HFF-Myc (cell line): ENCODE measurements around the gene DCTN5.

Experiments
- DNase-seq: peaks from one replicate; pipeline ENCODE4 v3.0.0-alpha.2; 2011; ENCODE audit warnings: low read depth; ENCODE audit errors: extremely low read depth
- H3K4me3 ChIP-seq: replicated peaks from 2 replicates; pipeline ENCODE4 v1.5.1; 2011; ENCODE audit warnings: low read depth, mild to moderate bottlenecking, control low read depth, low read length
- CTCF ChIP-seq: IDR thresholded peaks from 2 replicates; pipeline ENCODE4 v1.5.1; 2012; ENCODE audit warnings: mild to moderate bottlenecking, low read depth, low read length, control low read depth; ENCODE audit errors: missing control alignments

The DCTN5 gene

DNA sequence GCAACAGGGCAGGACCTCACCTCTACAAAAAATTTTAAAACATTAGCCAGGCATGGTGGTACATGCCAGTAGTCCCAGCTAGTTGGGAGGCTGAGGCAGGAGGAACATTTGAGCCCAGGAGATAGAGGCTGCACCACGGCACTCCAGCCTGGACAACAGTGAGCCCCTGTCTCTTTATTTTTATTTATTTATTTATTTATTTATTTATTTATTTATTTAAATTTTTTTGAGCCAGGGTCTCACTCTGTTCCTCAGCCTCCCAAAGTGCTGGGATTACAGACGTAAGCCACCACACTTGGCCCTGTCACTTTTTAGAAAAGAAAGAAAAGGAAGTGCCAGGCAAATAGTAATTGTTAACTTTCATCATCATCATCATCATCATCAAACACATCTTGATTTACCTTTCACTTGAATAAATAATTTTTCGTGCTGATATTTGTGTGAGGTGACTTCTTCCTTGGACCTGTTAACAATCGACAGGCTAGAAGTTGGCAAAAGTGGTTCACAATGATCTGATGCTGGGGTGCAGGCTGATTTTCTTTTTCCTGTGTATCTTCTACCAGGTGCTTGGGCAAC, 6.7 kb upstream of the DCTN5 start:
- no peak for DNase-seq
- no peak overlapping the region for H3K4me3 ChIP-seq
- no peak for TF ChIP-seq CTCF

DNA sequence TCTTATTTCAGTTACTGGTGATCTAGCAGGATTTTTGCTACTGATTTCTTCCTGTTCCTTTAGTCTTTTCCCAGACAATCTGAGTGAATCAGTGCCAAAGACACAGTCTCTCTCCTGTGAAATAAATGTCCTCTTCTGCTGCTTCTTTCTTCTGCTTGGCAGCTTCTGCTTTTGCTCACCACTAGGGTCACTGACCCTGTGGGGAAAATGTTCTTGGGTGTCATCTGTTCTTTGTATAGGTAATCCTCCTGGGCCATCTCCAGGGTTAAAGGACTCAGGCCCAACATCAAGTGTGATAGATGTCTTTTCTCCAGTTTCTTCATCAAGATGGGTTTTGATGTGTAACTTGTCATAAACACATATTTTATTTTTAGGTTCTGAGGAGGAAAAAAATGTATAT, 5.3 kb upstream of the DCTN5 start:
- no peak for DNase-seq

GRCh38 chr16:23640615-23640930, 693 bp upstream of the DCTN5 start:
- no peak for DNase-seq
- H3K4me3 ChIP-seq: peak overlapping the region; percentile 94

More for the DNA sequence above, 5.3 kb upstream of the DCTN5 start:
- no peak overlapping the region for H3K4me3 ChIP-seq
- no peak for TF ChIP-seq CTCF

GRCh38 chr16:23642246-23642774, 1.0 kb downstream of the DCTN5 start:
- peak overlapping the region; percentile 94 for H3K4me3 ChIP-seq
- DNase-seq: no peak
- TF ChIP-seq CTCF: no peak

More at GRCh38 chr16:23640615-23640930, 693 bp upstream of the DCTN5 start:
- no peak for TF ChIP-seq CTCF

- H3K4me3 ChIP-seq: no peak overlapping the region
- DNase-seq: no peak
- TF ChIP-seq CTCF: no peak
Observed at GRCh38 chr16:23650674-23651416, 9.6 kb downstream of the DCTN5 start.

- H3K4me3 ChIP-seq: no peak overlapping the region
- TF ChIP-seq CTCF: no peak
- DNase-seq: no peak
Observed at GRCh38 chr16:23651943-23652468, 10.7 kb downstream of the DCTN5 start.
